Embryonic facial prominence (tissue), 1 donor: Measurements from ENCODE around the gene ZNF445.
"Not testable (repeated sequence)": the region's sequence is repeated elsewhere in the genome, so short reads cannot be mapped to it uniquely, and the experiment has no call there.

ENCODE experiments used
- DNase-seq: peaks from one replicate; pipeline ENCODE4 v3.0.0-alpha.2; 2016; ENCODE audit errors: extremely low spot score

The ZNF445 gene

GRCh38 chr3:44476181-44476611 is 1.3 kb downstream of the ZNF445 start:
- no peak for DNase-seq

GRCh38 chr3:44474886-44475285 is 2.6 kb downstream of the ZNF445 start:
- not testable (repeated sequence) for DNase-seq

- no peak for DNase-seq
Observed at GRCh38 chr3:44470430-44470829, 7.0 kb downstream of the ZNF445 start.

- DNase-seq: no peak
Observed at GRCh38 chr3:44469914-44470313, 7.6 kb downstream of the ZNF445 start.

- DNase-seq: no peak
Observed at GRCh38 chr3:44468572-44469520, 8.6 kb downstream of the ZNF445 start.

GRCh38 chr3:44468099-44468537 is 9.4 kb downstream of the ZNF445 start:
- not testable (repeated sequence) for DNase-seq

- no peak for DNase-seq
Observed at GRCh38 chr3:44467241-44467640, 10.2 kb downstream of the ZNF445 start.

- DNase-seq: not testable (repeated sequence)
Observed at GRCh38 chr3:44464920-44465319, 12.6 kb downstream of the ZNF445 start.

GRCh38 chr3:44464509-44464908 is 13.0 kb downstream of the ZNF445 start:
- DNase-seq: no peak

- DNase-seq: not testable (repeated sequence)
Observed at GRCh38 chr3:44460050-44460449, 17.4 kb downstream of the ZNF445 start.

- DNase-seq: no peak
Observed at GRCh38 chr3:44455318-44455717, 22.2 kb downstream of the ZNF445 start.

- no peak for DNase-seq
Observed at GRCh38 chr3:44454258-44454657, 23.2 kb downstream of the ZNF445 start.

- DNase-seq: no peak
Observed at GRCh38 chr3:44451441-44451840, 26.0 kb downstream of the ZNF445 start.

- no peak for DNase-seq
Observed at GRCh38 chr3:44446929-44447328, 30.5 kb downstream of the ZNF445 start.

- no peak for DNase-seq
Observed at GRCh38 chr3:44445786-44446185, 31.7 kb downstream of the ZNF445 start.

GRCh38 chr3:44444896-44445691 is 32.4 kb downstream of the ZNF445 start:
- DNase-seq: no peak

- no peak for DNase-seq
Observed at GRCh38 chr3:44444437-44444836, 33.0 kb downstream of the ZNF445 start.

- no peak for DNase-seq
Observed at GRCh38 chr3:44442596-44443309, 34.7 kb downstream of the ZNF445 start.

- DNase-seq: no peak
Observed at GRCh38 chr3:44439499-44440295, 37.8 kb downstream of the ZNF445 start.

- no peak for DNase-seq
Observed at GRCh38 chr3:44437800-44438199, 39.7 kb downstream of the ZNF445 start.

- DNase-seq: no peak
Observed at GRCh38 chr3:44436181-44436580, 41.3 kb downstream of the ZNF445 start.
